ENCODE results near the gene CUL9.

CUL9 gene

DNA sequence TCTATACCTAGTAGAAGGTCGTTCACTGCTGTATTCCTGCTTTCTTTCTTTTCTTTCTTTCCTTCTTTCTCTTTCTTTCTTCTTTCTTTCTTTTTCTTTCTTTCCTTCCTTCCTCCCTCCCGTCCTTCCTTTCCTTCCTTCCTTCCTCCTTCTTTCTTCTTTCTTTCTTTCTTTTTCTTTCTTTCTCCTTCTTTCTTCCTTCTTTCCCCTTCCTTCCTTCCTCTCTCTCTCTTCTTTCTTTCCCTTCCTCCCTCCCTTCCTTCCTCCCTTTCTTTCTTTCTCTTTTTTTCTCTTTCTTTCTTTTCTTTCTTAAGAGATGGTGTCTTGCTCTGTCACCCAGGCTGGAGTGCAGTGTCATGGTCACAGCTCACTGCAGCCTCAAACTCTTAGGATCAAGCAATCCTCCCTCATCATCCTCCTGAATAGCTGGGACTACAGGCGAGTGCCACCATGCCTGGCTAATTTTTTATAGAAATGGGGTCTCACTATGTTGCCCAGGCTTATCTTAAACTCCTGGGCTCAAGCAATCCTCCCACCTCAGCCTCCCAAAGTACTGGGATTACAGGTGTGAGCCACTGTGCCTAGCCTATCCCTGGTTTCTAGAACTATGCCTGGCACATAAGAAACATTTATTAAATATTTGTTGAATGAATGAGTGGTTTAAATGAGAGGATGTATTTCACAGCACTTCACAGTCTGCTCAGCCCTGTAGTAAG, 49.9 kb downstream of the CUL9 start:
- H3K4me3 ChIP-seq (ENCODE audit: low read depth, low read length) = no peak overlapping the region
- no peak for DNase-seq (ENCODE audit: low read depth, low spot score)
- TF ChIP-seq, protein P1, sequence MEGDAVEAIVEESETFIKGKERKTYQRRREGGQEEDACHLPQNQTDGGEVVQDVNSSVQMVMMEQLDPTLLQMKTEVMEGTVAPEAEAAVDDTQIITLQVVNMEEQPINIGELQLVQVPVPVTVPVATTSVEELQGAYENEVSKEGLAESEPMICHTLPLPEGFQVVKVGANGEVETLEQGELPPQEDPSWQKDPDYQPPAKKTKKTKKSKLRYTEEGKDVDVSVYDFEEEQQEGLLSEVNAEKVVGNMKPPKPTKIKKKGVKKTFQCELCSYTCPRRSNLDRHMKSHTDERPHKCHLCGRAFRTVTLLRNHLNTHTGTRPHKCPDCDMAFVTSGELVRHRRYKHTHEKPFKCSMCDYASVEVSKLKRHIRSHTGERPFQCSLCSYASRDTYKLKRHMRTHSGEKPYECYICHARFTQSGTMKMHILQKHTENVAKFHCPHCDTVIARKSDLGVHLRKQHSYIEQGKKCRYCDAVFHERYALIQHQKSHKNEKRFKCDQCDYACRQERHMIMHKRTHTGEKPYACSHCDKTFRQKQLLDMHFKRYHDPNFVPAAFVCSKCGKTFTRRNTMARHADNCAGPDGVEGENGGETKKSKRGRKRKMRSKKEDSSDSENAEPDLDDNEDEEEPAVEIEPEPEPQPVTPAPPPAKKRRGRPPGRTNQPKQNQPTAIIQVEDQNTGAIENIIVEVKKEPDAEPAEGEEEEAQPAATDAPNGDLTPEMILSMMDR (IDR thresholded peaks at IDR 0.05; ENCODE audit: low read depth, low read length) = no peak
- in situ Hi-C loops (cut with HindIII; ENCODE audit: low sequenced_read_pairs) = no loop called here

DNA sequence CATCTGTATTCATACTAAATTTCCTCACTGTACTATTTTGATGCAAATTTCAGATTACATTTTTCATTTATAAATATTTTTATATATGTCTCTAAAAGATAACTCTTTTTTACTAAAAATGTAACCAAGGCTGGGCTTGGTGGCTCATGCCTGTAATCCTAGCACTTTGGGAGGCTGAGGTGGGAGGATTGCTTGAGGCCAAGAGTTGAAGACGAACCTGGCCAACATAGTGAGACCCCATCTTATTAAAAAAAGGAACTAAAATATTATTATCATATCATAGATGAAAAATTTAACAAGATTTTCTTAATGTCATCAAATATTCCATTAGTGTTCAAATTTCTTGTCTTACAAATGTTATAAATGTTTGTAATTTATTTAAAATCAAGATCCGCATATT, 53.8 kb downstream of the CUL9 start:
- in situ Hi-C loops (cut with HindIII; ENCODE audit: low sequenced_read_pairs) = no loop called here
- TF ChIP-seq, protein P1 (IDR thresholded peaks at IDR 0.05; ENCODE audit: low read depth, low read length) = no peak
- H3K4me3 ChIP-seq (ENCODE audit: low read depth, low read length) = no peak overlapping the region
- no peak for DNase-seq (ENCODE audit: low read depth, low spot score)

DNA sequence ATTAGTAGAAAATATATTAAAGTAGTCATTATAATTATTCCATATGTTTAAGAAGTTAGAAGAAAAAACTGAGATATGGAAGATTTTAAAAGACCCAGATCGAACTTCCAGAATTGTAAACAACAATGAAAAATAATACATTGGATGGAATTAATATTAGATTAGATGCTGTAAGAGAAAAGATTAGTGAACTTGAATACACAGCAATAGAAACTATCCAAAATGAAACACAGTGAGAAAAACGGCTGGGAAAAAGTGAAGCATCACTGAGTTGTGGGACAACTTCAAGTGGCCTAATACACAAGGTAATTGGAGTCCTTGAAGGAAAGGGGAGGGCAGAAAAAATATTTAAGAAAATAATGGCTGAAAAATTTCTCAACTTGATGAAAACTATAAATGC, 57.1 kb downstream of the CUL9 start:
- no peak overlapping the region for H3K4me3 ChIP-seq (ENCODE audit: low read depth, low read length)
- DNase-seq (ENCODE audit: low read depth, low spot score) = no peak
- in situ Hi-C loops (cut with HindIII; ENCODE audit: low sequenced_read_pairs) = no loop called here
- TF ChIP-seq, protein P1 (IDR thresholded peaks at IDR 0.05; ENCODE audit: low read depth, low read length) = no peak

DNA sequence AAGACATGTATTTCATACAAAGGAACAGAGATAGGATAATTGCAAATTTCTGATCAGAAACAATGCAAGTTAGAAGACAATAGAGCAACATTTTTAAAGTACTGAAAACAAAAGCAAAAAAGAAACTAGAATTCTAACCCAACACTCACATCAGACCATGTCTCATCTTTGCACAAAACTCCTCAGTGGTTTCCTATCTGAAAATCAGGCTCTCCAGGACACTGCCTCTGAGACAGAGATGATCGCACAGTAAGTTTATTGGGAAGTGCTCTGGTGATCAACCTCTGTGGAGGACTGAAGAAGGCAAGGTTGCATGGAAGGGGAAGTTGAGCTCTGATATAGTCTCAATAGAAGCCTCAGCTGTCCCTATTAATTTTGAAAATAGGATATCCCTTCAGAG, 59.0 kb downstream of the CUL9 start:
- DNase-seq (ENCODE audit: low read depth, low spot score) = no peak
- TF ChIP-seq, protein P1 (IDR thresholded peaks at IDR 0.05; ENCODE audit: low read depth, low read length) = no peak
- H3K4me3 ChIP-seq (ENCODE audit: low read depth, low read length) = no peak overlapping the region
- in situ Hi-C loops (cut with HindIII; ENCODE audit: low sequenced_read_pairs) = no loop called here

DNA sequence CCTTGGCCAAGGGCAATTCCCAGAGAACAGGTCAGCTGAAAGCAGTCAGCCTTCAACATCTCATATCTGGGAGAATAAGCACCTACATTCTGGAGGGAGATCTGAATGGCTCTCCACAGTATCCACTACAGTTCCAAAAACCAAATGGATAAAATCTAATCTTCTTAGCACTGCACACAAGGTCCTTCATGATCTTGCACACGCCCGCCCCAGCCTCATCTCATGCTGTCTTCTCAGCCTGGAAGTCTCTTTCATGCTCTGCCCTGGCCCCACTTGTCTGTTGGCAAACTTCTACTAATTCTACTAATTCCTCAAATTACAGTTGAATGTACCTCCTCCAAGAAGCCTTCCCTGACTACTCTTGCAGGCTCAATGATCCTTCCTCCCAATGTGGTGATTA, 59.5 kb downstream of the CUL9 start:
- in situ Hi-C loops (cut with HindIII; ENCODE audit: low sequenced_read_pairs) = no loop called here
- no peak for DNase-seq (ENCODE audit: low read depth, low spot score)
- H3K4me3 ChIP-seq (ENCODE audit: low read depth, low read length) = no peak overlapping the region
- TF ChIP-seq, protein P1 (IDR thresholded peaks at IDR 0.05; ENCODE audit: low read depth, low read length) = no peak

DNA sequence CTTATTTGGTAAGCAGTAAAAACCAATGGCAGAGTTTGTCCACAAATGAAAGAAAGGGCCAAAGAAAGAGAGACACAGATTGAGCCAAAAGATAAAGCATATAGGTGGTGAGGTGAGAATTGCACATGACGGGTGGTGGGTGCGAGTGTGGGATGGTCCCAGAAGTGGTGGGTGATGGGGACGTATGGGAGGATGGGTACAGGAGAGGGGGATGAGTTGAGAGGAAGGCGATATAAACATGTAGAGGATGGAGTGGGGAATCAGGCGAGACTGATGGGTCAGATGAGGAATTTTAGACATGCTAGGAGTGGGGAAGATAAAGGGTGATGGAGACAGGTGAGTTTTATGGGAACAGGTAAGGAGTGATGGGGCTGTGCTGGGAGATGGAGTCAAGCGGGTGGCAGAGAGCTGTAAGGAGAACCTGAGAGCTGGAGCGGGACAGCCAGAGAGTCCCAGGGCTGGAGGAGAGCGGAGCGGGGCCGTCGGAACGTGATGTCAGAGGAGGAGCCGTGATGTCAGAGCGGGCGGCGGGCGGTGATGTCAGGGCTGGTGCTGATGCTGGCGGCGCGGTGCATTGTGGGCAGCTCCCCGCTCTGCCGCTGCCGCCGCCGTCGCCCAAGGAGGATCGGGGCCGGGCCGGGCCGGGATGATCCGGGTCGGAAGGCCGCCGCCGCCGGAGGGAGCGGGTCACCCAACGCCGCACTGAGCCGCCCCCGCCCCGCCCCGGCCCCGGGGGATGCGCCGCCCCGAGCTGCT, 61.1 kb downstream of the CUL9 start, which contains the start of gene TTBK1:
TSS of gene TTBK1 (plus strand) at position 574 of the 756 bp plus-strand sequence. CDS start 3,180 bp downstream, outside the sequence.
- in situ Hi-C loops (cut with HindIII; ENCODE audit: low sequenced_read_pairs) = no loop called here
- no peak within 1 kb of the TSS for H3K4me3 ChIP-seq (ENCODE audit: low read depth, low read length)
- no peak for DNase-seq (ENCODE audit: low read depth, low spot score)
- TF ChIP-seq, protein P1 (IDR thresholded peaks at IDR 0.05; ENCODE audit: low read depth, low read length) = no peak
